OCI-LY3 (cell line): ENCODE data around the gene TMEM132D.

ENCODE experiments used
- CTCF ChIP-seq: fragments of 200-600, 300-600 bp; sonication (generic); IDR thresholded peaks from 2 replicates; pipeline ENCODE4 v1.5.1; 2014; ENCODE audit warnings: antibody characterized with exemption, low read length, low read depth
- EZH2phosphoT487 ChIP-seq: fragments of 200-600 bp; shearing (Covaris generic); IDR thresholded peaks from 2 replicates; pipeline ENCODE4 v1.6.1; 2018; ENCODE audit warnings: antibody characterized with exemption, mixed run types, low read depth

GRCh38 chr12:129676411-129676810, 227.4 kb downstream of the TMEM132D start:
- TF ChIP-seq CTCF (no peak), EZH2phosphoT487 (no peak)
